ENCODE results near the gene NARS2.

Gene NARS2

DNA sequence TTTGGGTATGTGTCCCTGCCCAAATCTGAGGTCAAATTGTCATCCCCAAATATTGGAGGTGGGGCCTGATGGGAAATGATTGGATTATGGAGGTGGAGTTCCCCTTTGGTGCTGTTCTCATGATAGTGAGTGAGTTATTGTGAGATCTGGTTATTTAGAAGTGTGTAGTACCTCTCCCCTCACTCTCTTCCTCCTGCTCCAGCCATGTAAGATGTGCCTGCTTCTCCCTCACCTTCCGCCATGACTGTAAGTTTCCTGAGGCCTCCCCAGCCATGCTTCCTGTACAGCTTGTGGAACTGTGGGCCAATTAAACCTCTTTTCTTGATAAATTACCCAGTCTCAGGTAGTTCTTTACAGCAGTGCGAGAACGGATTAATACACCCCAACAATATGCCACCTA is 166.0 kb downstream of the NARS2 start:
- DNase-seq (ENCODE audit: low read depth) = no peak
- TF ChIP-seq, protein P1, sequence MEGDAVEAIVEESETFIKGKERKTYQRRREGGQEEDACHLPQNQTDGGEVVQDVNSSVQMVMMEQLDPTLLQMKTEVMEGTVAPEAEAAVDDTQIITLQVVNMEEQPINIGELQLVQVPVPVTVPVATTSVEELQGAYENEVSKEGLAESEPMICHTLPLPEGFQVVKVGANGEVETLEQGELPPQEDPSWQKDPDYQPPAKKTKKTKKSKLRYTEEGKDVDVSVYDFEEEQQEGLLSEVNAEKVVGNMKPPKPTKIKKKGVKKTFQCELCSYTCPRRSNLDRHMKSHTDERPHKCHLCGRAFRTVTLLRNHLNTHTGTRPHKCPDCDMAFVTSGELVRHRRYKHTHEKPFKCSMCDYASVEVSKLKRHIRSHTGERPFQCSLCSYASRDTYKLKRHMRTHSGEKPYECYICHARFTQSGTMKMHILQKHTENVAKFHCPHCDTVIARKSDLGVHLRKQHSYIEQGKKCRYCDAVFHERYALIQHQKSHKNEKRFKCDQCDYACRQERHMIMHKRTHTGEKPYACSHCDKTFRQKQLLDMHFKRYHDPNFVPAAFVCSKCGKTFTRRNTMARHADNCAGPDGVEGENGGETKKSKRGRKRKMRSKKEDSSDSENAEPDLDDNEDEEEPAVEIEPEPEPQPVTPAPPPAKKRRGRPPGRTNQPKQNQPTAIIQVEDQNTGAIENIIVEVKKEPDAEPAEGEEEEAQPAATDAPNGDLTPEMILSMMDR (IDR thresholded peaks at IDR 0.05; ENCODE audit: insufficient read depth, low read depth, low read length, missing control alignments) = no peak

DNA sequence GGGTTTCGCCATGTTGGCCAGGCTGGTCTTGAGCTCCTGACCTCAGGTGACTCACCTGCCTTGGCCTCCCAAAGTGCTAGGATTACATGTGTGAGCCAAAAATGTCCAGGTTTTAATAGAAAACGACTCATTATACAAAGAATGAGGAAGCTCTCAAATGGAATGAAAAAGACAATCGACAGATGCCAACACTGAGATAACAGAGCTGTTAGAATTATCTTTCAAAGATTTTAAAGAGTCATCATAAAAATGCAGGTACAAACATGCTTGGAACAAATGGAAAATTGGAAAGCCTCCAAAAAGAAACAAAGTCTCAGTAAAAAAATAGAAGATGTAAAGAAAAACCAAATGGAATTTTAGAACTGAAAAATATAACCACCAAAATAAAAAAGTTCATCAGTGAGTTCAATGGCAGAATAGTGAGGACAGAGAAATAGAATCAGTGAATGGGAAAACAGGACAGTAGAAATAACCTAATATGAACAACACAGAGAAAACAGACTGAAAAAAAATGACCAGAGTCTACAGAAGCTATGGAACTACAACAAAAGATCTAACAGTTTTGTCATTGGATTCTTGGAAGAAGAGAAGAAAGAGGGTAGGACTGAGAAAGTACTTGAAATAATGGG is 168.0 kb downstream of the NARS2 start:
- TF ChIP-seq, protein P1 (IDR thresholded peaks at IDR 0.05; ENCODE audit: insufficient read depth, low read depth, low read length, missing control alignments) = no peak
- no peak overlapping the region for H3K4me3 ChIP-seq (ENCODE audit: low read depth, low read length)
- DNase-seq (ENCODE audit: low read depth) = no peak

More for the DNA sequence above, 166.0 kb downstream of the NARS2 start:
- H3K4me3 ChIP-seq (ENCODE audit: low read depth, low read length) = no peak overlapping the region

DNA sequence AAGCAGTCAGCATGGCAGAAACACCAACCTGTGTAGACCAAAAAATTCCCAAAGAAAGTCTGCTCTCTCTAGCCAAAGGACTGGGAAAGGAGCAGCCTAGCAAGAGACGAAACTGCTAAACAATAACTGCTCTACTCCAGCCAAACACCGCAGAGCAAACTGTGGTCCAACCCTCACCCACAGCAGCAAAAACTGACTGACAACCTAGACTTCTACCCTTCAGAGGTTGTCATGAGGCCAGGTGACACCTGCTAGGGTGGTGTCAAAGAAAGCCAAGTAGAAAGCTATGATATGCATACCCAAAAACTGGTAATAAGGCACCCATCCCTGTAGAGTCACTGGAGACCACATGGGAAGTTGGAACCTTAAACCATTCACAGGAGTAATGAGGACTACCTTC is 168.9 kb downstream of the NARS2 start:
- H3K4me3 ChIP-seq (ENCODE audit: low read depth, low read length) = no peak overlapping the region
- no peak for DNase-seq (ENCODE audit: low read depth)
- TF ChIP-seq, protein P1 (IDR thresholded peaks at IDR 0.05; ENCODE audit: insufficient read depth, low read depth, low read length, missing control alignments) = no peak

DNA sequence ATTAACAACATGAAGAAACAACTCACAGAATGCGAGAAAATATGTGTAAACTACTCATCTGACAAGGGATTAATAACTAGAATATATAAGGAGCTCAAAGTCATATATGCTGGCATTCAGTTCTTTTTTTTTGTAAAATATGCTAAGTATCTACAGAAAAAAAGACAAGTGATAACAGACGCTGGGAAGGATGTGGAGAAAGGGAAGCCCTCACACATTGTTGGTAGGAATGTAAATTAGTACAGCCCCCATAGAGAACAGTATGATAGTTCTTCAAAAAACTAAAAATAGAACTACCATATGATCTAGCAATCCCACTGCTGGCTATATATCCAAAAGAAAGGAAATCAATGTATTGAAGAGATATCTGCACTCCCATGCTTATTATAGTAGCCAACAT is 170.9 kb downstream of the NARS2 start:
- TF ChIP-seq, protein P1 (IDR thresholded peaks at IDR 0.05; ENCODE audit: insufficient read depth, low read depth, low read length, missing control alignments) = no peak
- H3K4me3 ChIP-seq (ENCODE audit: low read depth, low read length) = no peak overlapping the region
- DNase-seq (ENCODE audit: low read depth) = no peak

DNA sequence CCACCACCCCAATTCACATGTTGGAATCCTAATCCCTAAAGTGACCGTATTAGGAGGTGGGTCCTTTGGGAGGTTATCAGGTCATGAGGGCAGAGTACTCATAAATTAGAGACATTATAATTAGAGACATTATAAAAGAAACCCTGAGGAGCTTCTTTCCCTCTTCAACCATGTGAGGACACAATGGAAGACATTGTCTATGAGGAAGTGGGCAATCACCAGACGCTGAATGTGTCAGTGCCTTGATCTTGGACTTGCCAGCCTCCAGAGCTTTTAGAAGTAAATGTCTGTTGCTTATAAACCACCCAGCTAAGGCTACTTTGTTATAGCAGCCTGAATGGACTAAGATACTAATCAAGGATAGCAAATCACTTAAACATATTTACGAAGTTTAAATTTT is 171.8 kb downstream of the NARS2 start:
- H3K4me3 ChIP-seq (ENCODE audit: low read depth, low read length) = no peak overlapping the region
- no peak for DNase-seq (ENCODE audit: low read depth)
- TF ChIP-seq, protein P1 (IDR thresholded peaks at IDR 0.05; ENCODE audit: insufficient read depth, low read depth, low read length, missing control alignments) = no peak

DNA sequence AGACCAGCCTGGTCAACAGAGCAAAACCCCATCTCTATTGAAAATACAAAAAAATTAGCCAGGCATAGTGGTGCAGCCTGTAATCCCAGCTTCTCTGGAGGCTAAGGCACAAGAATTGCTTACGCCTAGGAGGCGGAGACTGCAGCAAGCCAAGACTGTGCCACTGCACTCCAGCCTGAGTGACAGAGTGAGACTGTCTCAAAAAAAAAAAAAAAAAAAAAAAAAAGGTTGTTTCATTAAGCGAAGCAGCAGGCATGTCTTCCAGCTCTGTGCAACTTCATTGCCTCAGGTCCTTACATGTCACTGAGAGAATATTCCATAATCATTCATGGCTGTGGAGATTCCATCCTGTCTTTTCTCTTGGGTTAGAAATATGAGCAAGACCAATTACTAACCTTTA is 174.0 kb downstream of the NARS2 start:
- TF ChIP-seq, protein P1 (IDR thresholded peaks at IDR 0.05; ENCODE audit: insufficient read depth, low read depth, low read length, missing control alignments) = no peak
- no peak for DNase-seq (ENCODE audit: low read depth)

DNA sequence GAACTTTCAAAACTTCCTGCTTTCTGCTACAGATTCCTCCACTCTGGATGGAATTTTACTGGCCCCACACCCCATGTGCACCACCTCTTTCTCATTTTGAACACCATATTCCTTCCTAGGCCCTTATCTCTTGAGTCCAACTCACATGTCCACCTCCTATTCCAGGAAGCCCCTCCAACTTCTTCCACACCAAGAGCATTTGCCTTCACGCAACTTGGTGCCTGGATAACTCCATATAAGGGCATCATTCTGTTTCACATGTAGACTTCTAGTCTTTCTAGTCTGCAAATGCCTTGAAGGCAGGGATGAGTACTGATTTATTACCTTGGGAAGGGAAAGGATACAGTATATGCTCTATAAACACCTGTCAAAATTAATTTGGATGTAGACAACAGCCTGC is 174.5 kb downstream of the NARS2 start:
- DNase-seq (ENCODE audit: low read depth) = no peak
- TF ChIP-seq, protein P1 (IDR thresholded peaks at IDR 0.05; ENCODE audit: insufficient read depth, low read depth, low read length, missing control alignments) = no peak
- no peak overlapping the region for H3K4me3 ChIP-seq (ENCODE audit: low read depth, low read length)

More for the DNA sequence above, 174.0 kb downstream of the NARS2 start:
- H3K4me3 ChIP-seq (ENCODE audit: low read depth, low read length) = no peak overlapping the region

All from GM12865 (cell line).